ENCODE measurements around the gene KCNJ14. TPM values are rescaled to one million over a fixed set of nuclear protein-coding genes. Genes with fewer than 3 reads are reported as not detected.

Gene KCNJ14
- total and polyA plus RNA-seq, 2 of the 4 experiments (the other 2 are of a cell fraction), result 0.18 to 0.39 TPM

DNA sequence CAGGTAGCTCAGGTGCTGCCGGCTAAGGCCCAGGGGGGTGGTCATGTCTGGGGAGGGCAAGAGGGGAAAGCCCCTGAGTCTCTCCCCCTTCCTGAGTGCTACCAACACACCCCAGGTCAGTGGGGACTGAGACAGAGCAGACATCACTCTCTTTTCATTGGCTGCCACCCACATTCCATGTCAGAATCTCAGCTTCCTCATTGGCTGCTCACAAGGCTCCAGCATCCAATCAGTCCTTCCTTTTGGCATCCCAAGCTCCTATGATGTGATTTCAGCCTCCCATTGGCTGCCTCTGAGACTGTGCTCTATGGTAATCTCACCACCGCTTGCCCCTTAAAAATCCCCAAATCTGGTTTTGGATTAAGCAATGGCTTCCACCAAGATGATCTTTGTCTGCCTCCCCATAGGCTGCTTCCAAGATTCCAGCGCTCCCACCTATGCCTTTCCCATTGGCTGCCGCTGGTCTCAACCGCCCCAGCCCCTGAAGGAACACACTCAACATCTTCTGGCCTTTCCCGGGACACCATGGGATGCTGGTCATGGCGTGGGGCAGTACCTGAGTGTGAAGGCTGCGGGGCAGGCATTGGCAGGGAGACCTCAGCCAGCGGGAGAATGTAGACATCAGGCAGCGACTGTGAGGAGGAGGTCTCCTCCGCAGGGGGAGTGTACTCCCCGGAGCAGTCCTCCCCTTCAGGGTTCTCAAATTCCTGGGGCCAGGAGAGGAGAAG, 54.3 kb downstream of the KCNJ14 start:
- H4K91ac ChIP-seq (ENCODE audit: insufficient read depth, low read depth, low read length), result no peak overlapping the region
- BruUV-seq (replicated peaks), result no TSS peak
- dilution Hi-C loops (cut with HindIII; ENCODE audit: low sequenced_read_pairs, unreplicated experiment) (no loop called here), intact Hi-C loops (cut with micrococcal nuclease) (loop anchor here (5.0 kb wide), 1 partner anchor 43 kb away; the partner anchor contains the start of gene SULT2B1), in situ Hi-C loops (cut with MboI; ENCODE audit: low sequenced_read_pairs) (loop anchor here (5.0 kb wide), 1 partner anchor 73 kb away; no protein-coding TSS in a partner anchor)
- TF ChIP-seq MAZ (IDR thresholded peaks at IDR 0.05; ENCODE audit: borderline replicate concordance, low read depth, low read length) (no peak), BHLHE40 (IDR thresholded peaks at IDR 0.05; ENCODE audit: low read depth, low read length) (no peak), POLR2A (IDR thresholded peaks at IDR 0.05; ENCODE audit: low read depth, low read length) (no peak), CHD1 (IDR thresholded peaks at IDR 0.05; ENCODE audit: low read depth, low read length) (no peak), RCOR1 (IDR thresholded peaks at IDR 0.05; ENCODE audit: insufficient replicate concordance, low read length) (no peak), MAFK (IDR thresholded peaks at IDR 0.05; ENCODE audit: low read depth, low read length) (no peak), NFE2L2 (IDR thresholded peaks at IDR 0.05; ENCODE audit: low read depth, low read length) (no peak), CEBPB (IDR thresholded peaks at IDR 0.05; ENCODE audit: low read depth, low read length) (no peak)
- TF ChIP-seq, protein P1, sequence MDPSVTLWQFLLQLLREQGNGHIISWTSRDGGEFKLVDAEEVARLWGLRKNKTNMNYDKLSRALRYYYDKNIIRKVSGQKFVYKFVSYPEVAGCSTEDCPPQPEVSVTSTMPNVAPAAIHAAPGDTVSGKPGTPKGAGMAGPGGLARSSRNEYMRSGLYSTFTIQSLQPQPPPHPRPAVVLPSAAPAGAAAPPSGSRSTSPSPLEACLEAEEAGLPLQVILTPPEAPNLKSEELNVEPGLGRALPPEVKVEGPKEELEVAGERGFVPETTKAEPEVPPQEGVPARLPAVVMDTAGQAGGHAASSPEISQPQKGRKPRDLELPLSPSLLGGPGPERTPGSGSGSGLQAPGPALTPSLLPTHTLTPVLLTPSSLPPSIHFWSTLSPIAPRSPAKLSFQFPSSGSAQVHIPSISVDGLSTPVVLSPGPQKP (IDR thresholded peaks at IDR 0.05; ENCODE audit: borderline replicate concordance, low read depth, low read length), result no peak
- no peak overlapping the region for H3K14ac ChIP-seq (replicated peaks; ENCODE audit: low read depth, low read length)
- no peak overlapping the region for H2BK20ac ChIP-seq (ENCODE audit: low read depth, low read length)
- no peak overlapping the region for H3K4me3 ChIP-seq (ENCODE audit: insufficient read depth, low read depth, low read length)
- no peaks in the 10 kb centered on the region for H3K9me3 ChIP-seq (ENCODE audit: control insufficient read depth, insufficient read depth, low read length)
- no peak overlapping the region for H2AK5ac ChIP-seq (ENCODE audit: low read depth, low read length)
- no peak overlapping the region for H3K4ac ChIP-seq (ENCODE audit: low read depth, low read length)
- WGBS, 2 experiments (ENCODE audit: extremely low coverage in 2 of 2, insufficient read length in 1 of 2), result no CpG with 5 or more reads among the region's 12 CpGs
- H3K79me1 ChIP-seq (ENCODE audit: low read depth in 1 of 2, low read length in 2 of 2), result no peaks in the 10 kb centered on the region
- H3K4me2 ChIP-seq (ENCODE audit: low read depth, low read length), result no peak overlapping the region
- H3K27ac ChIP-seq (ENCODE audit: insufficient read depth, low read length), result no peak overlapping the region
- H4K8ac ChIP-seq (ENCODE audit: low read depth in 2 of 2, low read length in 2 of 2), result no peak overlapping the region
- ATAC-seq (ENCODE audit: low read depth) (no peak), DNase-seq (no peak)
- H2AK9ac ChIP-seq (replicated peaks; ENCODE audit: low read depth, low read length, poor library complexity), result peak overlapping the region; percentile 25
- H3K9ac ChIP-seq (ENCODE audit: low read depth, low read length), result no peak overlapping the region
- no peaks in the 10 kb centered on the region for H3K36me3 ChIP-seq (ENCODE audit: control insufficient read depth, insufficient read depth, low read length)
- H3K23ac ChIP-seq (ENCODE audit: low read depth, low read length), result no peak overlapping the region
- ChIA-PET CTCF (interaction anchor here (0.6 kb wide), 1 partner anchor 9 kb away, joined by 4 read pairs; no protein-coding TSS in a partner anchor), POLR2A (ENCODE audit: unreplicated experiment) (no interaction called here)
- no peak overlapping the region for H2BK5ac ChIP-seq (ENCODE audit: low read depth, low read length, poor library complexity, severe bottlenecking)
- H3K27me3 ChIP-seq (ENCODE audit: control insufficient read depth, insufficient read depth, low read length), result peaks cover 25% of the 10 kb centered on the region
- no peak overlapping the region for H3K56ac ChIP-seq (ENCODE audit: extremely low read depth, insufficient read depth, low read length)
- peak overlapping the region; percentile 48 for H2AFZ ChIP-seq (replicated peaks; ENCODE audit: low read length, poor library complexity)
- no peak overlapping the region for H4K5ac ChIP-seq (ENCODE audit: low read depth, low read length)
- no peaks in the 10 kb centered on the region for H3K9me1 ChIP-seq (ENCODE audit: insufficient read depth, low read length)
- H3K4me1 ChIP-seq (ENCODE audit: control insufficient read depth, insufficient read depth, low read length), result no peaks in the 10 kb centered on the region
- no peak overlapping the region for H2BK15ac ChIP-seq (ENCODE audit: low read depth, low read length)
- H2BK120ac ChIP-seq (ENCODE audit: low read depth, low read length), result no peak overlapping the region
- no peaks in the 10 kb centered on the region for H4K20me1 ChIP-seq (ENCODE audit: insufficient read depth, low read length)
- H3K18ac ChIP-seq (ENCODE audit: low read depth, low read length), result no peak overlapping the region

Measured in IMR-90 (cell line).